HepG2 (cell line): ENCODE results near the gene SERPINA6. TPM values are rescaled to one million over a fixed set of nuclear protein-coding genes. Genes with fewer than 3 reads are reported as not detected.

ENCODE experiments used
- ATAC-seq: fragments of 200-7000 bp; cut with Tn5 transposase; 3 replicates; pipeline ENCODE4 v1.9.1; 2020; ENCODE audit warnings: mild to moderate bottlenecking, moderate library complexity
- BruUV-seq: library from RNA; stranded (reverse); fragments of 400-500 nt; replicated peaks from 2 replicates; lab custom pipeline; 2021; lab: Mats Ljungman, UMichigan
- CTCF ChIA-PET: fragments of 300-600 bp; formaldehyde crosslinking; extraction: SDS; loops from one replicate; lab custom pipeline; 2021; ENCODE audit warnings: low total read pairs, inconsistent platforms, low intra/inter-chr PET ratio; lab: Yijun Ruan, JAX
- POLR2A ChIA-PET: fragments of 350-600 bp; sonication (Branson Sonifier 250); formaldehyde crosslinking; loops from one replicate; lab custom pipeline; 2020; ENCODE audit warnings: antibody characterized with exemption, inconsistent platforms; lab: Yijun Ruan, JAX
- DNase-seq: peaks from one replicate; pipeline ENCODE4 v3.0.0-alpha.2; 2015; ENCODE audit warnings: low spot score
- FAIRE-seq: peaks from 3 replicates; lab custom pipeline; 2011; peaks lifted over from hg19 to GRCh38; lab: Jason Lieb, UNC
- H2AFZ ChIP-seq: one replicate; pipeline ENCODE4 v1.6.1; 2011; ENCODE audit warnings: low read length, inconsistent platforms
- H3K27ac ChIP-seq: fragments of 300-600 bp; 3 replicates; pipeline ENCODE4 v1.8.0; 2011; ENCODE audit warnings: mixed run types, mild to moderate bottlenecking, mixed read lengths, low read length, inconsistent platforms; ENCODE audit not compliant: insufficient read depth; ENCODE audit errors: extremely low read length
- H3K27me3 ChIP-seq, 2 experiments: fragments of 200-600 bp in 1 of 2; 2 replicates in 1 of 2; 3 replicates in 1 of 2; pipeline versions ENCODE4 v1.6.0 to v1.8.0; 2011; ENCODE audit warnings: low read length in 2 of 2, mild to moderate bottlenecking in 2 of 2, moderate library complexity in 2 of 2, inconsistent platforms in 1 of 2; ENCODE audit not compliant: insufficient read depth in 2 of 2, control insufficient read depth in 1 of 2
- H3K36me3 ChIP-seq, 2 experiments: fragments of 200-600 bp in 1 of 2; replicated peaks in 1 of 2; 2 replicates in 1 of 2; 3 replicates in 1 of 2; pipeline versions ENCODE4 v1.5.1 to v1.8.0; 2011; ENCODE audit warnings: low read length in 2 of 2, inconsistent platforms in 1 of 2; ENCODE audit not compliant: insufficient read depth in 2 of 2, control insufficient read depth in 1 of 2
- H3K4me1 ChIP-seq: 2 replicates; pipeline ENCODE4 v1.5.1; 2012; ENCODE audit warnings: low read length, inconsistent platforms; ENCODE audit not compliant: insufficient read depth
- H3K4me2 ChIP-seq: 2 replicates; pipeline ENCODE4 v1.6.0; 2011; ENCODE audit warnings: low read depth, low read length, inconsistent platforms
- H3K4me3 ChIP-seq, 3 experiments: fragments of 200-600 bp in 1 of 3; sonication (generic), shearing (Covaris generic) in 1 of 3; replicated peaks in 1 of 3; 2 replicates each; pipeline ENCODE4 v1.5.1; 2011 to 2016; ENCODE audit warnings: low read length in 3 of 3, inconsistent platforms in 2 of 3, low read depth in 2 of 3, mild to moderate bottlenecking in 2 of 3, control low read depth in 1 of 3, mixed read lengths in 1 of 3; ENCODE audit not compliant: insufficient read depth in 1 of 3
- H3K79me2 ChIP-seq: one replicate; pipeline ENCODE4 v1.6.1; 2011; ENCODE audit warnings: low read length, inconsistent platforms; ENCODE audit not compliant: insufficient read depth
- H3K9ac ChIP-seq: 2 replicates; pipeline ENCODE4 v1.6.0; 2011; ENCODE audit warnings: mild to moderate bottlenecking, low read depth, low read length, inconsistent platforms; ENCODE audit not compliant: insufficient read depth
- H3K9me3 ChIP-seq: 2 replicates; pipeline ENCODE4 v1.5.1; 2012; ENCODE audit warnings: mild to moderate bottlenecking, low read length
- H4K20me1 ChIP-seq: 2 replicates; pipeline ENCODE4 v1.6.0; 2011; ENCODE audit warnings: inconsistent platforms, mild to moderate bottlenecking, low read length, moderate library complexity; ENCODE audit not compliant: insufficient read depth
- DNMT1 ChIP-seq: sonication (generic); formaldehyde crosslinking; IDR thresholded peaks from 2 replicates; pipeline ENCODE4 v1.5.1; 2020; ENCODE audit warnings: mild to moderate bottlenecking, missing genetic modification reagents
- FOSL1 ChIP-seq: sonication (generic); formaldehyde crosslinking; IDR thresholded peaks from 2 replicates; pipeline ENCODE4 v1.9.0; 2021; ENCODE audit warnings: missing genetic modification reagents, borderline replicate concordance
- GPBP1L1 ChIP-seq: sonication (generic); formaldehyde crosslinking; IDR thresholded peaks from 2 replicates; pipeline ENCODE4 v1.5.0; 2020; ENCODE audit warnings: mild to moderate bottlenecking, missing genetic modification reagents
- ISL2 ChIP-seq: sonication (generic); formaldehyde crosslinking; IDR thresholded peaks from 2 replicates; pipeline ENCODE4 v1.5.0; 2020; ENCODE audit warnings: missing genetic modification reagents
- KLF15 ChIP-seq: sonication (generic); formaldehyde crosslinking; IDR thresholded peaks from 2 replicates; pipeline ENCODE4 v1.8.1; 2023; ENCODE audit warnings: borderline replicate concordance, mild to moderate bottlenecking, inconsistent platforms, missing genetic modification reagents, mixed read lengths
- MAF1 ChIP-seq: sonication (generic); formaldehyde crosslinking; IDR thresholded peaks from 2 replicates; pipeline ENCODE4 v1.5.0; 2020; ENCODE audit warnings: missing genetic modification reagents, borderline replicate concordance
- SNAI1 ChIP-seq: sonication (generic); formaldehyde crosslinking; IDR thresholded peaks from 2 replicates; pipeline ENCODE4 v1.5.0; 2020; ENCODE audit warnings: mild to moderate bottlenecking, missing genetic modification reagents, borderline replicate concordance
- TEAD2 ChIP-seq: sonication (generic); formaldehyde crosslinking; IDR thresholded peaks from 2 replicates; pipeline ENCODE4 v1.9.0; 2021; ENCODE audit warnings: missing genetic modification reagents
- ZBTB7B ChIP-seq: sonication (generic); formaldehyde crosslinking; IDR thresholded peaks from 2 replicates; pipeline ENCODE4 v1.4.0; 2020; ENCODE audit warnings: missing genetic modification reagents
- ZNF207 ChIP-seq: fragments of 450-650 bp; IDR thresholded peaks from 2 replicates; pipeline ENCODE4 v1.6.1; 2016; ENCODE audit warnings: antibody characterized with exemption, borderline replicate concordance
- ZNF318 ChIP-seq: sonication (generic); formaldehyde crosslinking; IDR thresholded peaks from 2 replicates; pipeline ENCODE4 v1.4.0; 2020; ENCODE audit warnings: mild to moderate bottlenecking, missing genetic modification reagents
- ZNF629 ChIP-seq: sonication (generic); formaldehyde crosslinking; conservative IDR thresholded peaks from 2 replicates; pipeline ENCODE4 v1.5.0; 2020; ENCODE audit warnings: missing genetic modification reagents
- ZNF879 ChIP-seq: sonication (generic); formaldehyde crosslinking; IDR thresholded peaks from 2 replicates; pipeline ENCODE4 v1.8.1; 2023; ENCODE audit warnings: missing genetic modification reagents
- WGBS: methylation state at CpG from one replicate; pipeline ENCODE4 v1.1.6; 2017; ENCODE audit warnings: low lambda C conversion rate; 5-methylcytosine and 5-hydroxymethylcytosine counted together
- in situ Hi-C: cut with HindIII; loops from 2 replicates; pipeline ENCODE4 v1.10.0; 2017; ENCODE audit warnings: low pct_unique_long_range_greater_than_20kb; ENCODE audit not compliant: extremely low pct_ligation_motif_present
- intact Hi-C: fragments of 100-400 bp; cut with micrococcal nuclease; formaldehyde crosslinking; loops from one replicate; pipeline ENCODE4 v1.10.0; 2022; ENCODE audit not compliant: unreplicated experiment
- polyA plus RNA-seq, 8 experiments: library from polyadenylated mRNA; depleted of rRNA in 3 of 8; stranded (reverse) in 7 of 8; unstranded in 1 of 8; fragments of >200 nt; fragmentation: Illumina TruSeq in 4 of 8; extraction: Trizol in 4 of 8; gene quantifications; 2 replicates each; pipeline versions ENCODE4 v1.2.1 to v1.2.3, GENCODE V29; 2011 to 2016; ENCODE audit warnings: low read depth in 4 of 8, missing spikeins in 1 of 8, mixed read lengths in 1 of 8; ENCODE audit not compliant: insufficient read depth in 1 of 8
- total RNA-seq, 5 experiments: library from RNA; depleted of rRNA; stranded (reverse); fragments of >200 nt; fragmentation: Illumina TruSeq; extraction: Trizol; gene quantifications; 2 replicates each; pipeline ENCODE4 v1.2.3, GENCODE V29; 2016; ENCODE audit warnings: low read depth in 1 of 5
- TF ChIP-seq, protein P1 (sequence below): sonication (generic); formaldehyde crosslinking; IDR thresholded peaks from 2 replicates; pipeline ENCODE4 v1.8.0; 2022; ENCODE audit warnings: mild to moderate bottlenecking, missing genetic modification reagents, borderline replicate concordance

The SERPINA6 gene
- total and polyA plus RNA-seq, 2 of the 13 experiments (the other 11 are each of a cell fraction or from before 2014, with no cell fraction given), result 260 to 333 TPM

- intact Hi-C loops, result no loop called here
- FAIRE-seq (no peak), DNase-seq (no peak), ATAC-seq (no peak)
- Histone ChIP-seq H3K27ac (no peak overlapping the region), H4K20me1 (no peaks in the 10 kb centered on the region), H3K79me2 (no peaks in the 10 kb centered on the region), H2AFZ (no peak overlapping the region), H3K9me3 (no peaks in the 10 kb centered on the region), H3K4me1 (peaks cover 21% of the 10 kb centered on the region), H3K36me3 (peaks cover 0 to 2% of the 10 kb centered on the region in 2 experiments; a peak in 1 of 5 replicates), H3K9ac (no peak overlapping the region), H3K4me2 (no peak overlapping the region), H3K27me3 (no peaks in the 10 kb centered on the region; a peak in 1 of 5 replicates), H3K4me3 (no peak overlapping the region)
- in situ Hi-C loops, result no loop called here
- WGBS, result 100% methylated on average over 2 of the region's 2 CpGs
- BruUV-seq, result no TSS peak
- ChIA-PET CTCF (no interaction called here), POLR2A (interaction anchor here (4.9 kb wide), 1 partner anchor 14 kb away, joined by 122 read pairs; the partner anchor contains the start of gene SERPINA10)
- TF ChIP-seq ISL2 (no peak), TEAD2 (CRISPR knock-in tag) (no peak), ZNF207 (no peak), ZBTB7B (no peak), ZNF629 (CRISPR knock-in tag) (no peak), MAF1 (CRISPR knock-in tag) (no peak), GPBP1L1 (CRISPR knock-in tag) (no peak), KLF15 (CRISPR knock-in tag) (no peak), FOSL1 (CRISPR knock-in tag) (no peak), ZNF318 (CRISPR knock-in tag) (no peak), SNAI1 (CRISPR knock-in tag) (no peak), DNMT1 (CRISPR knock-in tag) (no peak), ZNF879 (CRISPR knock-in tag) (no peak)
- TF ChIP-seq, protein P1, sequence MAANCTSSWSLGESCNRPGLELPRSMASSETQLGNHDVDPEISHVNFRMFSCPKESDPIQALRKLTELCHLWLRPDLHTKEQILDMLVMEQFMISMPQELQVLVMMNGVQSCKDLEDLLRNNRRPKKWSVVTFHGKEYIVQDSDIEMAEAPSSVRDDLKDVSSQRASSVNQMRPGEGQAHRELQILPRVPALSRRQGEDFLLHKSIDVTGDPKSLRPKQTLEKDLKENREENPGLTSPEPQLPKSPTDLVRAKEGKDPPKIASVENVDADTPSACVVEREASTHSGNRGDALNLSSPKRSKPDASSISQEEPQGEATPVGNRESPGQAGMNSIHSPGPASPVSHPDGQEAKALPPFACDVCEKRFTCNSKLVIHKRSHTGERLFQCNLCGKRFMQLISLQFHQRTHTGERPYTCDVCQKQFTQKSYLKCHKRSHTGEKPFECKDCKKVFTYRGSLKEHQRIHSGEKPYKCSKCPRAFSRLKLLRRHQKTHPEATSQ, result no peak
These were observed 44.4 kb downstream of the SERPINA6 start for GRCh38 chr14:94278731-94279130.
